Pancreas (tissue), 10 donors: ENCODE measurements around the gene MYL3. TPM values are rescaled to one million over a fixed set of nuclear protein-coding genes. Genes with fewer than 3 reads are reported as not detected.

ENCODE experiments used
- ATAC-seq, 4 donors: fragments of 200-7000 bp; cut with Tn5 transposase; one replicate each; pipeline versions ENCODE4 v1.8.0 to v1.9.1; 2020; ENCODE audit warnings: mild to moderate bottlenecking in 4 of 4, moderate library complexity in 4 of 4
- DNase-seq, 6 donors: peaks; one replicate each; pipeline ENCODE4 v3.0.0-alpha.2; 2020
- FAIRE-seq: peaks from 2 replicates; lab custom pipeline; 2012; peaks lifted over from hg19 to GRCh38; lab: Jason Lieb, UNC
- H3K27ac ChIP-seq, 4 donors: fragments of 200-600 bp; sonication (generic); 1 replicate in 3 of 4; 2 replicates in 1 of 4; pipeline versions ENCODE4 v1.5.0 to v1.8.0; 2020
- H3K27me3 ChIP-seq, 4 donors: fragments of 200-600 bp; one replicate each; pipeline ENCODE4 v1.8.0; 2021
- H3K36me3 ChIP-seq, 3 donors: fragments of 200-600 bp; sonication (generic) in 1 of 3; one replicate each; pipeline versions ENCODE4 v1.5.0 to v1.8.0; 2020 to 2021
- H3K4me1 ChIP-seq, 3 donors: fragments of 200-600 bp; one replicate each; pipeline ENCODE4 v1.8.0; 2021
- H3K4me3 ChIP-seq, 4 donors: fragments of 200-600 bp; sonication (generic) in 2 of 4; one replicate each; pipeline versions ENCODE4 v1.5.0 to v1.8.0; 2020 to 2021
- H3K9me3 ChIP-seq, 4 donors: fragments of 200-600 bp; one replicate each; pipeline ENCODE4 v1.8.0; 2021
- CTCF ChIP-seq, 4 donors: fragments of 200-600 bp; sonication (generic) in 3 of 4; IDR thresholded peaks; one replicate each; pipeline versions ENCODE4 v1.5.0 to v1.8.0; 2021; ENCODE audit warnings: antibody characterized with exemption in 4 of 4
- WGBS, 2 donors: extraction: QIAGEN DNeasy Blood & Tissue Kit; methylation state at CpG; one replicate each; pipeline ENCODE4 v1.1.7; 2013; 5-methylcytosine and 5-hydroxymethylcytosine counted together
- intact Hi-C, 3 donors: fragments of 100-400 bp; cut with DNase I; formaldehyde crosslinking; loops; one replicate each; pipeline versions ENCODE4 v1.11.1 to v1.14.2; 2022
- polyA plus RNA-seq, 2 donors: library from polyadenylated mRNA; stranded (reverse); fragments of 200-250 nt; gene quantifications; one replicate each; pipeline ENCODE4 v1.2.3, GENCODE V29; 2013
- total RNA-seq, 6 donors: library from RNA; stranded (reverse); fragmentation: NEBNext Ultra II Directional in 4 of 6; extraction: Animal tissue kit (Norgen Biotek cat#: 25700) in 4 of 6; gene quantifications; one replicate each; pipeline versions ENCODE4 v1.2.1 to v1.2.4, GENCODE V29; 2021 to 2023
- donor health status: healthy with polysubstance abuse.
- donor health status: DM: no; HTN: no; CAD: no; lungs with moderate emphysema.
- donor health status: DM: no; HTN: no; CAD: no.
- donor health status: control.
- donor health status: control.
- donor health status: Bipolar disorder and iron deficiency.
- donor health status: DM: yes; HTN: yes; CAD: no.
- donor health status: DM: no; HTN: no; CAD: no.
- donor health status: DM: no; HTN: no; CAD: no.
- donor health status: DM: yes; HTN: yes; CAD: no.

The MYL3 gene
- total and polyA plus RNA-seq, 8 donors = 0.26 to 2.5 (median 0.71) TPM; not detected in 2

DNA sequence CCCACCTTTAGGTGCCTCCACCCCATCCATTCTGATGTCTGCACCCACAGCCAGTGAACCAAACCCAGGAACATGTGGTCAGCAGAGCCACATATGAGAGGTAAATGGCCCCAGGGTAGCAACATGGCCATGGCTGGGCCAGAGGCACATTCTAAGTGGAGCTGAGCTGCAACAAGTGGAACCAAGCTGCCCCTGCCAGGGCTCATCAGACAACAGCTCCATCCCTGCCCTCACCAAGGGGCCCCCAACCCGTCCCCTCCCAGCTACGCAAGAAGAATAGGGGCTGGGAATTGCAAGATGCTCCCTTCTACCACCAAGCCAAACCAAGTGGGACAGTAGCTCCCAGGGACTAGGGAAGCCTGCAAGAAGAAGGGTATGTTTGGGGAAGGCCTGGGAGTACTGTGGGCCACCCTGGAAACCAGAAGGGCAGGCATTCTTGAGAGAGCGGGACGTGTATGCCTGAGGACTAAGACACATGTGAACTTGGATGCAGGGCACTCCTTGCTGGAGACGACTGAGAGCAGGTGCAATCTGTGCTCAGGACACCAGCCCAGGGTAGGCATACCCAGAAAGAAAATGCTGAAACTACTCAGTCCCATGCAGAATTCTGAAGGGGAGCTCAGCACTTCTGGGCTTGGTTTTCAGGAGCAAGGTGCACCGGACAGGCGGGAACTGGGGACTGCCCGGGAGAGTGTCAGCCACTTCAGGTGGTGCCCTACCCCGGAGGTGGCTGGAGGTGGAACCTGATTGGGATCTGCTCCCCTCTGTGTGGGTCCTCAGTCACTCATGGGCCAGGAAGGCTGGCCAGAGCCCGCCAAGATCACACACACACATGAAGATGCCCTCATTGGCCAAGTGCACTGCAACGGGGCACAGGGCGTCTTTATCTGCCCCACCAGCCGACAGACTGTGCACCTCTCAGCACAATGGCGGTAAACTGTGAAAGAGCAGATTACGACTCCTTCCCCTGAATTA, 9.5 kb downstream of the MYL3 start:
- DNase-seq (peak in 3 of 6 donors; percentile 6 to 41 (median 26)), ATAC-seq (no peak), FAIRE-seq (no peak)
- WGBS, 2 donors = 72 to 74% methylated on average over 15 of the region's 15 CpGs
- no peaks in the 10 kb centered on the region for H3K9me3 ChIP-seq
- H3K4me3 ChIP-seq = no peak overlapping the region
- no peak for TF ChIP-seq CTCF (IDR thresholded peaks at IDR 0.05)
- intact Hi-C loops = no loop called here
- no peaks in the 10 kb centered on the region for H3K27me3 ChIP-seq
- H3K4me1 ChIP-seq = no peaks in the 10 kb centered on the region
- H3K36me3 ChIP-seq = no peaks in the 10 kb centered on the region
- no peak overlapping the region for H3K27ac ChIP-seq

DNA sequence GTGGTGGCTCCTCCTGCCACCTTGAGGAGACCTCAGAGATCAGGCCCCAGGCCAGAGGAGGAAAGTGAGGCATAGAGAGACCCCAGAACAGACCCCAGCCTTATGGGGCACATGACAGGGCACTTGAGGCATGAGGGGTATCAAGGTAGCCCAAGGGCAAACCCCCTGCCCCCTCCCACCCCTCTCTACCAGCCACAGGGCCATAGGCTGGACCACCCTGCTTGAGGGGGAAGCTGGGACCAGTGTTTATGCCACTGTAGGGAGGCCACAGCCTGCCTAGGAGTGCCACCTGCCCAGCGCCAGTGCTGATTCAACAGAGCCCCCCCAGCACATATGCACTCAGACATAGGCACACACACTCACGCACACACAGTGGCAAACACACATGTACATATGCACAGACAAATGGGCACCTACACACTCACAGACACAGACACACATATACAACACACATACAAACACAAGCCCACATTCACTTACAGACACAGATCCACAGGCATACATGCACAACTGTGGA, 10.3 kb downstream of the MYL3 start:
- Histone ChIP-seq H3K36me3 (no peaks in the 10 kb centered on the region), H3K4me1 (no peaks in the 10 kb centered on the region), H3K4me3 (no peak overlapping the region), H3K9me3 (no peaks in the 10 kb centered on the region), H3K27ac (no peak overlapping the region), H3K27me3 (no peaks in the 10 kb centered on the region)
- TF ChIP-seq CTCF (IDR thresholded peaks at IDR 0.05) = no peak
- FAIRE-seq (no peak), DNase-seq (peak in 1 of 6 donors; percentile 21), ATAC-seq (no peak)
- intact Hi-C loops = no loop called here
- WGBS, 2 donors = 87 to 91% methylated on average over 2 of the region's 2 CpGs

- no peak for FAIRE-seq
These were observed 10.9 kb downstream of the MYL3 start for GRCh38 chr3:46852334-46852720.

DNA sequence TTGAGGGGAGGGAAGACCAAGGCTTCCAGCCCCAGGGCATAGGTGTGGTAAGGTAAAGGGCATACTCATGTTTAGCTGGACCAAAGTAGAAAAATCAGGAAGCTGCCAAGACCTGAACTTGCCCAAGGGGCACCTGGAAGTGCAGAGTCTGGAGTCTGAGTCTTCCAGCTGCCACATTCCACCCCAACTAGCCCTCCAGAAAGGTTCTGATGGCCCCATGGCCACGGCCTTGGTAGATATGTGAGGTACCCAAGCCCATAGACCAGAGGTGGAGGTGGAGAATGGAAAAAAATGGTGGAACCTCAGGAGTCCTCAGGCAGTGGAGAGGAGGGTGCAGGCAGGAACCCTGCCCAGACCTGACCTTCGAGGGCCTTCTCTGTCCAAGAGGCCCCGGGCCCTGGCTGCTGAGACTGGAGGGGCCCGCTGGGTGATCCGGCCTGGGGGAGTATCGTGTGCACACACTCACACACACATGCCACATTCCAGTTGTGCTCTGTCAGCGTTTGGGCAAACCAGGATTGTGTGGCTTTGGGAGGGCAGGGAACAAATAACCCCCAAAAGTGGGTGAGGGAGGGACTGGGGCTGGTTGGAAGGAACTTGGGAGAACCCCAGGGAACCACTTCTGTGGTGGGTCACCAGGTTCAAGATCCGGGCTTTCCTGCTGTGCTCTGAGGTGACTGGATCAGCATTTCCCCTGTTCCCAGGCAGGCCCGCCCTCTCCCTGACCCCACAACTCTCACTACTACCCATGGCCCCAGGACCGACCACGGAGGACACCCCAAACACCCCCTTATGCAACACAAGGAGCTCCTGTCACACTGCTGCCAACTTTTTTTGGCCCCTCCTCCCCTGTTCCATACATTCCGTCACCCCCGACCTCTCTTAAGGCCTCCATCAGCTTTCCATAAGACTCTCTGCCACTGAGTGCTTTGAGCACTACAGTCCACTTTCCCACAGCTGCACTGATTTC, 11.6 kb downstream of the MYL3 start:
- WGBS, 2 donors = 75 to 84% methylated on average over 13 of the region's 13 CpGs
- intact Hi-C loops = no loop called here
- DNase-seq = peak in 3 of 6 donors; percentile 4 to 35 (median 8)
- no peaks in the 10 kb centered on the region for H3K36me3 ChIP-seq
- FAIRE-seq = no peak
- no peak for ATAC-seq
- H3K27me3 ChIP-seq = no peaks in the 10 kb centered on the region
- no peak for TF ChIP-seq CTCF (IDR thresholded peaks at IDR 0.05)
- H3K4me3 ChIP-seq = no peak overlapping the region
- no peaks in the 10 kb centered on the region for H3K4me1 ChIP-seq
- no peak overlapping the region for H3K27ac ChIP-seq
- H3K9me3 ChIP-seq = no peaks in the 10 kb centered on the region

More at GRCh38 chr3:46852334-46852720, 10.9 kb downstream of the MYL3 start:
- no peak overlapping the region for H3K4me3 ChIP-seq
- no peaks in the 10 kb centered on the region for H3K4me1 ChIP-seq
- 82 to 91% methylated on average over 9 of the region's 9 CpGs for WGBS, 2 donors
- TF ChIP-seq CTCF (IDR thresholded peaks at IDR 0.05) = no peak
- intact Hi-C loops = no loop called here
- no peaks in the 10 kb centered on the region for H3K27me3 ChIP-seq
- no peaks in the 10 kb centered on the region for H3K9me3 ChIP-seq
- DNase-seq (peak in 2 of 6 donors; percentile 4 to 23), ATAC-seq (no peak)
- H3K27ac ChIP-seq = no peak overlapping the region
- H3K36me3 ChIP-seq = no peaks in the 10 kb centered on the region
